ENCODE results near the gene TRPM2. TPM values are rescaled to one million over a fixed set of nuclear protein-coding genes. Genes with fewer than 3 reads are reported as not detected.

Gene TRPM2
- total and polyA plus RNA-seq, 2 of the 8 experiments (the other 6 are each of a cell fraction or from before 2014, with no cell fraction given), result 0.27 to 0.28 TPM

DNA sequence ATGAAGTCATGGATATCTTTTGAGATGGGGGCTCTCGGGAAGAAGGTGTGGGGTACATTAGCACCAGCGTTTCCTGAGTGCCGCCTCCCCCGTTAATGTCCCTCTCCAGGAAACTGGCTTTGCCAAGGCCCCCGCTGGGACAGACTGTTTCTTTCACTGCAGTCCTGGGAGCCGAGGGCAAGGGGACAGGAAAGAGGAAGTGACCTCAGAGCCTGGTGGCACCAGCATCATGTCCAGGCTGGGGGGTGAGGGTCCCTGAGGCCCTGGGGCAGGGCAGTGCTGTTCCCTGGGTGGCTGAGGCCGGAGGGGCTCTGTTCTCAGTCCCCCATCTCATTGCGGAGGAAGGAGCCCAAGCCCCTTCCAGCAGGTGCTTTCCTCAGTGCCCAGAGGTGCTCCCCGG lies 47.7 kb upstream of the TRPM2 start:
- peaks cover 9 to 15% of the 10 kb centered on the region in 2 experiments for H4K20me1 ChIP-seq (replicated peaks in 1 of 2; ENCODE audit: control insufficient read depth in 1 of 2, insufficient read depth in 2 of 2, low read length in 2 of 2)
- no peak overlapping the region for H3K14ac ChIP-seq (ENCODE audit: insufficient read length)
- no peak overlapping the region; the same call in 1 of the 2 replicates for H4K8ac ChIP-seq (ENCODE audit: extremely low read depth, insufficient read depth, low read length)
- DNase-seq (ENCODE audit: low read depth in 1 of 2, low spot score in 2 of 2) (no peak), FAIRE-seq (no peak)
- H2BK12ac ChIP-seq (ENCODE audit: low read depth, low read length), result no peak overlapping the region
- H2BK20ac ChIP-seq (ENCODE audit: low read length), result no peak overlapping the region
- no peak overlapping the region for H3K9ac ChIP-seq (replicated peaks in 1 of 4; ENCODE audit: extremely low read depth in 1 of 4, low read depth in 3 of 4, low read length in 3 of 4)
- H3K4me1 ChIP-seq (replicated peaks in 1 of 4; ENCODE audit: control insufficient read depth in 3 of 4, insufficient read depth in 4 of 4, low read length in 3 of 4), result peaks cover 0 to 11% (median 3%) of the 10 kb centered on the region in 4 experiments; a peak in 5 of 7 replicates
- ChIA-PET POLR2A (ENCODE audit: partially characterized antibody) (no interaction called here), CTCF (ENCODE audit: partially characterized antibody) (interaction anchor here (1.3 to 2.2 kb wide), 3 partner anchors 14 to 205 kb away, joined by 3 to 6 read pairs (median 5); no protein-coding TSS in a partner anchor)
- H3K4me2 ChIP-seq (ENCODE audit: insufficient read depth in 1 of 2, low read depth in 2 of 2, low read length in 2 of 2), result no peak overlapping the region
- H2AFZ ChIP-seq (ENCODE audit: low read length), result no peak overlapping the region
- H3K4me3 ChIP-seq (ENCODE audit: extremely low read depth in 1 of 4, insufficient read depth in 2 of 4, low read depth in 3 of 4, low read length in 4 of 4), result no peak overlapping the region
- no peaks in the 10 kb centered on the region for H3K9me3 ChIP-seq (ENCODE audit: insufficient read depth in 2 of 2, low read depth in 1 of 2, low read length in 1 of 2)
- H2BK5ac ChIP-seq (ENCODE audit: low read depth, low read length), result no peak overlapping the region
- TF ChIP-seq SIX5 (IDR thresholded peaks at IDR 0.05; ENCODE audit: low read depth, low read length), result no peak
- no peak for TF ChIP-seq MAX (IDR thresholded peaks at IDR 0.05)
- TF ChIP-seq SAP30 (IDR thresholded peaks at IDR 0.05; ENCODE audit: insufficient read depth, insufficient replicate concordance, low read length), result no peak
- no peak for TF ChIP-seq JUND (IDR thresholded peaks at IDR 0.05; ENCODE audit: low read length)
- no peak for TF ChIP-seq BCL11A (IDR thresholded peaks at IDR 0.05; ENCODE audit: low read depth in 2 of 2, low read length in 2 of 2)
- no peak for TF ChIP-seq TEAD4 (IDR thresholded peaks at IDR 0.05; ENCODE audit: low read depth, low read length)
- no peak for TF ChIP-seq NRF1 (IDR thresholded peaks at IDR 0.05; ENCODE audit: low read depth, low read length)
- no peak for TF ChIP-seq YY1 (IDR thresholded peaks at IDR 0.05; ENCODE audit: low read depth, low read length)
- no peak overlapping the region for H3K23ac ChIP-seq (ENCODE audit: insufficient read length)
- no peak overlapping the region for H4K5ac ChIP-seq (ENCODE audit: insufficient read length, low read depth, low read length)
- H3K56ac ChIP-seq (replicated peaks; ENCODE audit: insufficient read length, low read depth, low read length), result no peak overlapping the region
- H3K79me1 ChIP-seq (ENCODE audit: low read depth, low read length), result peaks cover 6% of the 10 kb centered on the region; the same call in 1 of the 2 replicates
- H2BK120ac ChIP-seq (replicated peaks; ENCODE audit: low read depth, low read length), result no peak overlapping the region
- H3K18ac ChIP-seq (ENCODE audit: extremely low read depth, low read length), result no peak overlapping the region
- H2AK5ac ChIP-seq (ENCODE audit: low read depth, low read length), result no peak overlapping the region
- peaks cover 2% of the 10 kb centered on the region; the same call in 1 of the 2 replicates for H3K23me2 ChIP-seq (ENCODE audit: low read depth, low read length)
- H4K91ac ChIP-seq (replicated peaks; ENCODE audit: insufficient read length, low read length), result no peak overlapping the region
- peaks cover 0 to 6% of the 10 kb centered on the region in 2 experiments; a peak in 1 of 4 replicates for H3K79me2 ChIP-seq (ENCODE audit: control insufficient read depth in 1 of 2, insufficient read depth in 2 of 2, low read length in 2 of 2)
- no peaks in the 10 kb centered on the region for H3K27me3 ChIP-seq (replicated peaks in 1 of 4; ENCODE audit: control insufficient read depth in 3 of 4, extremely low read depth in 1 of 4, insufficient read depth in 3 of 4, low read length in 3 of 4)
- peaks cover 0 to 4% (median 0%) of the 10 kb centered on the region in 4 experiments; a peak in 1 of 8 replicates for H3K36me3 ChIP-seq (ENCODE audit: control insufficient read depth in 2 of 4, insufficient read depth in 4 of 4, low read length in 3 of 4)
- H3K4ac ChIP-seq (replicated peaks; ENCODE audit: insufficient read length, low read depth, low read length), result no peak overlapping the region
- no peak overlapping the region for H3K27ac ChIP-seq (ENCODE audit: low read depth, low read length)
- 88% methylated on average over 9 of the region's 9 CpGs; no CpG with 5 or more reads in 1 of the 2 experiments for WGBS, 2 experiments (ENCODE audit: extremely low coverage in 1 of 2, insufficient coverage in 1 of 2, insufficient read length in 1 of 2, insufficient replicate concordance in 2 of 2, low coverage in 1 of 2, low lambda C conversion rate in 2 of 2, missing lambda C conversion rate in 1 of 2)
- no peak overlapping the region for H2BK15ac ChIP-seq (ENCODE audit: low read length)

Measured in H1 (cell line).